Fibroblast of mammary gland (primary cell): ENCODE measurements around the gene RIMS4.

ENCODE experiments used
- DNase-seq: peaks from one replicate; pipeline ENCODE4 v3.0.0-alpha.2; 2010; ENCODE audit warnings: low read depth
- H3K4me3 ChIP-seq: 2 replicates; pipeline ENCODE4 v1.5.1; 2011; ENCODE audit warnings: low read depth, mild to moderate bottlenecking, low read length, moderate library complexity; ENCODE audit not compliant: control insufficient read depth
- TF ChIP-seq, protein P1 (sequence below): conservative IDR thresholded peaks from 2 replicates; pipeline ENCODE4 v1.5.1; 2011; ENCODE audit warnings: low read depth, low read length, inconsistent platforms; ENCODE audit not compliant: control insufficient read depth, insufficient read depth

RIMS4 gene

DNA sequence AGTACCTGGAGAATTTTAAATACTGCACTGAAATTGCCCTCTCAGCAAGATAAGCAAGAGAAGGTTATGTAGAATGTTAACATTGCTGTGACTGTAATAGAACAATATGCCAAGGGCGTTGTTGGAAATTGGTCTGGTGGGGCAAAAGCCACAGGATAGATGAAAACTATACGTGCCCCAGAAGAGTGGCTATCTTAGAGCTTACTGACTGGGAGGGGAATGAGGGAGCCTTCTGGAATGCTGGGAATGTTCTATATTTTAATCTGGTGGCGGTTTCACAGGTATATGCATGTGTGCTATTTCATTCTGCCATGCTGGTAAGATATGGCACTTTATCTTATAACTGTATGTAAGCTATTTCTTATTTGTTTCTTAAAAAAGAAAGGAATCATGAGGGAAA is 39.9 kb upstream of the RIMS4 start:
- no peak overlapping the region for H3K4me3 ChIP-seq
- TF ChIP-seq, protein P1, sequence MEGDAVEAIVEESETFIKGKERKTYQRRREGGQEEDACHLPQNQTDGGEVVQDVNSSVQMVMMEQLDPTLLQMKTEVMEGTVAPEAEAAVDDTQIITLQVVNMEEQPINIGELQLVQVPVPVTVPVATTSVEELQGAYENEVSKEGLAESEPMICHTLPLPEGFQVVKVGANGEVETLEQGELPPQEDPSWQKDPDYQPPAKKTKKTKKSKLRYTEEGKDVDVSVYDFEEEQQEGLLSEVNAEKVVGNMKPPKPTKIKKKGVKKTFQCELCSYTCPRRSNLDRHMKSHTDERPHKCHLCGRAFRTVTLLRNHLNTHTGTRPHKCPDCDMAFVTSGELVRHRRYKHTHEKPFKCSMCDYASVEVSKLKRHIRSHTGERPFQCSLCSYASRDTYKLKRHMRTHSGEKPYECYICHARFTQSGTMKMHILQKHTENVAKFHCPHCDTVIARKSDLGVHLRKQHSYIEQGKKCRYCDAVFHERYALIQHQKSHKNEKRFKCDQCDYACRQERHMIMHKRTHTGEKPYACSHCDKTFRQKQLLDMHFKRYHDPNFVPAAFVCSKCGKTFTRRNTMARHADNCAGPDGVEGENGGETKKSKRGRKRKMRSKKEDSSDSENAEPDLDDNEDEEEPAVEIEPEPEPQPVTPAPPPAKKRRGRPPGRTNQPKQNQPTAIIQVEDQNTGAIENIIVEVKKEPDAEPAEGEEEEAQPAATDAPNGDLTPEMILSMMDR: no peak
- no peak for DNase-seq

DNA sequence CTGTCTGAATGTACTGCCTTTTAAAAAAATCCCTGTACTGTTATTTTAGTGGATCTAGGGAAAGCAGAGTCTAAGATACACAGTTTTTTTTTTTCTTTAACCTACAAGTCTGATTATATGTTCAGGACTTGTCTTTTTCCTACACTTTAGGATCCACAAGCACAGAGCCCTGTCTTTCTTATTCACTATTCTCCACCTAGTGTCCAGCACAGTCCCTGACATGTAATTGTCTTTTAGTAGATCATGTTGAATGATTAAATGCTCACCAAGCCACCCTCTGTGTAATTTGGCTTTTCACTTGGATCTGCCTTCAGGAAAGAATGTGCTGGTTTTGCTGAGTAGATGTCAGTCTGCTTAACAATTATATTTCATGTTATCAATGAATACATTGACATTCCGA is 39.4 kb upstream of the RIMS4 start:
- TF ChIP-seq, protein P1: no peak
- no peak overlapping the region for H3K4me3 ChIP-seq
- DNase-seq: no peak

DNA sequence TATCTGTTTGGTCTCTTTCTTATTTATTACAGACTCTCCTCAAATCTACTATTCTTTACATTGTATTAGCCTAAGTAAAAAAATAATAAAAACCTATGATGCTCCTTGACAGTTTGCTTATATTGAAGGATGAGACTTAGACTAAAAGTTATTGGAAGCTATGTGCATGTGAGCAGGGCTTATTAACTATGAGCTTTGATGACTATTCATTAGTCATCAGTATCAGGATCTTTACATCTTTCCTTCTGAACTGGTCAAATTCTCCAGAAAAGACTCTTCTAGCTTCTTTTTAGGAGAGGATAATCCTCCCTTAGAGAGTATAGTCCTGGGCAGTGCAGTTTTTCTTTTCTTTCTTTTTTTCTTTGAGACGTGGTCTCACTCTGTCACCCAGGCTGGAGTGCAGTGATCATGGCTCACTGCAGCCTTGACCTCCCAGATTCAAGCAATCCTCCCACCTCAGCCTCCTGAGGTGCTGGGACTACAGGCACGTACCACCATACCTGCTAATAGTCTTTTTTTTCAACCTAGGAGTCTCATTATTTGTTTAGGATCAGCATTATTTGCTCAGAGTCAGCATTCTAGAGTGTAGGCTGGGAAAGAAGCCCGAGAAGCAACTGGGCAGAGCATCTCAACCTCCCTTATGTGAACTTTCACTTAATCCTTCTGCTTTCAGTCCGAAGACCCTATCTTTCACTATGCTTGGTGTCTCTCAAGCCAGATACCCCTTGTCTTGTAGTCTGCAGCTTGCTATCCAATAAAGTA is 38.1 kb upstream of the RIMS4 start:
- TF ChIP-seq, protein P1: no peak
- H3K4me3 ChIP-seq: no peak overlapping the region
- DNase-seq: peak; percentile 7

DNA sequence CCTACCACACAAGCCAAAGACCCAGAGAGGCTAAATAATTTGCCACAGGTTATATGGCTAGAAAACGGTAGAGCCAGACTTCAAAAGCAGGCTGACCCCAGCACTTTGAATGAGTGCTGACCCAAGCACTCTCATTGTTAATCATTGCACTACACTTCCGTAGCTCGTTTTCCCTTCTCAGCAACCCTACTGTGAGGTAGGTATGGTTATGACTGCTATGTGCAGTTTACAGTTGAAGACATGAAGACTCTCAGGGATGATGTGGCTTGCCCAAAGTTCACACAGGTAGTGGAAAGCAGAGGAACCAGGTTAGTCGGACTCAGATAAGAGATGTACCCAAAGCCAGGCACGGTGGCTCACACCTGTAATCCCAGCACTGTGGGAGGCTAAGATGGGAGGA is 33.5 kb upstream of the RIMS4 start:
- no peak for DNase-seq
- no peak overlapping the region for H3K4me3 ChIP-seq
- TF ChIP-seq, protein P1: no peak

DNA sequence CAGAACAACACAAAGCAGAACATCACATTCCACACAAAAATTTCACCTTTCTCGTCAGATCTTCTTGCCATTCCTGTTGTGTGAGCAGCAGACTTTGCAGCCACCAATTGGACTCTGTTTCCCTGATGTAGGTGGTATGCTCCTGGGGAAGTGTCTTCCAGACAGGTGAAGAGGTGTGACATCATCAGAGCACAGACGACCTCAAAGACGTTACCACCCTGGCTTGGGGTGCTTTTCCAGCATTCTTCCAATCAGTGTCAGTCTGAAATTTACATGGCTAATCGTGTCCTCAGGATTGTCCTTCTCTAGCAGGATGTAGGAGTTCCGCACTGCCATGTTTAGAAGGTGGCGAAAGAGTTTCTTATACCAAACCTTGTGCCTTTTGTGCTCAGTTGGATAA is 31.6 kb upstream of the RIMS4 start:
- TF ChIP-seq, protein P1: no peak
- H3K4me3 ChIP-seq: no peak overlapping the region

DNA sequence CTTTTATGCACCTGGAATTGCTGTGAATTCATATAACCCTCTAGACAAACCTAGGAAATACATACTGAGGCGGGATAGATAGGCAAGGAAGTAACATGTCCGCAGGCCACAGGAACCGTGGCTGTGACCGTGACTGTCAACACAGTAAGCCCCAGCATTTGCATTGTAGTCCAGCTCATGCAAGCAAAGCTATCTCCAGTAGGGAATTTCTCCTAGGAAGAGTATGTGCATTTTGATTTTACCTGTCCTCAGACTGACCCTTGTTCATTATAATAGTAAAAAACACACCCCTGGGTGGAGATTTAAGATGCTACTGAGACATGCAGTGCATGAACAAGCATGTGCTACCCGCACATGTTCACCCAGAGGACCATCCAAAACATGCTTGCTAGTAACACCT is 30.5 kb upstream of the RIMS4 start:
- H3K4me3 ChIP-seq: no peak overlapping the region
- DNase-seq: no peak
- TF ChIP-seq, protein P1: no peak

More for the DNA sequence above, 31.6 kb upstream of the RIMS4 start:
- no peak for DNase-seq
